ENCODE data around the gene PSG7. TPM values are rescaled to one million over a fixed set of nuclear protein-coding genes. Genes with fewer than 3 reads are reported as not detected.
"Not testable (repeated sequence)": the region's sequence is repeated elsewhere in the genome, so short reads cannot be mapped to it uniquely, and the experiment has no call there.

PSG7 gene
- total and polyA plus RNA-seq, 4 donors, result not detected

- H3K36me3 ChIP-seq (ENCODE audit: control insufficient read depth in 4 of 4, insufficient read depth in 4 of 4, low read length in 4 of 4), result no peaks in the 10 kb centered on the region
- TF ChIP-seq, protein P1, sequence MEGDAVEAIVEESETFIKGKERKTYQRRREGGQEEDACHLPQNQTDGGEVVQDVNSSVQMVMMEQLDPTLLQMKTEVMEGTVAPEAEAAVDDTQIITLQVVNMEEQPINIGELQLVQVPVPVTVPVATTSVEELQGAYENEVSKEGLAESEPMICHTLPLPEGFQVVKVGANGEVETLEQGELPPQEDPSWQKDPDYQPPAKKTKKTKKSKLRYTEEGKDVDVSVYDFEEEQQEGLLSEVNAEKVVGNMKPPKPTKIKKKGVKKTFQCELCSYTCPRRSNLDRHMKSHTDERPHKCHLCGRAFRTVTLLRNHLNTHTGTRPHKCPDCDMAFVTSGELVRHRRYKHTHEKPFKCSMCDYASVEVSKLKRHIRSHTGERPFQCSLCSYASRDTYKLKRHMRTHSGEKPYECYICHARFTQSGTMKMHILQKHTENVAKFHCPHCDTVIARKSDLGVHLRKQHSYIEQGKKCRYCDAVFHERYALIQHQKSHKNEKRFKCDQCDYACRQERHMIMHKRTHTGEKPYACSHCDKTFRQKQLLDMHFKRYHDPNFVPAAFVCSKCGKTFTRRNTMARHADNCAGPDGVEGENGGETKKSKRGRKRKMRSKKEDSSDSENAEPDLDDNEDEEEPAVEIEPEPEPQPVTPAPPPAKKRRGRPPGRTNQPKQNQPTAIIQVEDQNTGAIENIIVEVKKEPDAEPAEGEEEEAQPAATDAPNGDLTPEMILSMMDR (IDR thresholded peaks at IDR 0.05; ENCODE audit: control extremely low read depth, extremely low read depth), result no peak
- no peaks in the 10 kb centered on the region for H3K9me3 ChIP-seq (ENCODE audit: control insufficient read depth in 4 of 4, insufficient read depth in 3 of 4, low read length in 3 of 4)
- ATAC-seq (ENCODE audit: insufficient read depth, low FRiP score) (no peak), DNase-seq (no peak)
- no peak overlapping the region for H3K4me3 ChIP-seq
- H3K9ac ChIP-seq (ENCODE audit: insufficient read depth in 1 of 2, low read length in 2 of 2), result no peak overlapping the region
- H3K27me3 ChIP-seq (ENCODE audit: control insufficient read depth in 3 of 3, insufficient read depth in 3 of 3, low read length in 2 of 3), result no peaks in the 10 kb centered on the region
- no peak overlapping the region for H3K27ac ChIP-seq (ENCODE audit: low read depth in 1 of 2, low read length in 1 of 2)
- WGBS, 2 donors, result 91 to 94% methylated on average over 6 of the region's 6 CpGs
- H3K4me1 ChIP-seq (ENCODE audit: control insufficient read depth in 5 of 5, insufficient read depth in 5 of 5, low read length in 5 of 5), result no peaks in the 10 kb centered on the region
Observed at GRCh38 chr19:42961119-42961518, 24.1 kb upstream of the PSG7 start.

GRCh38 chr19:42952126-42952525, 15.1 kb upstream of the PSG7 start:
- not testable (repeated sequence) for H3K27me3 ChIP-seq (ENCODE audit: control insufficient read depth in 3 of 3, insufficient read depth in 3 of 3, low read length in 2 of 3); H3K36me3 ChIP-seq (ENCODE audit: control insufficient read depth in 4 of 4, insufficient read depth in 4 of 4, low read length in 4 of 4); H3K9me3 ChIP-seq (ENCODE audit: control insufficient read depth in 4 of 4, insufficient read depth in 3 of 4, low read length in 3 of 4); H3K27ac ChIP-seq (ENCODE audit: low read depth in 1 of 2, low read length in 1 of 2); ATAC-seq (ENCODE audit: insufficient read depth, low FRiP score); H3K4me3 ChIP-seq; H3K4me1 ChIP-seq (ENCODE audit: control insufficient read depth in 5 of 5, insufficient read depth in 5 of 5, low read length in 5 of 5); DNase-seq; H3K9ac ChIP-seq (ENCODE audit: insufficient read depth in 1 of 2, low read length in 2 of 2)
- WGBS, 2 donors, result 70 to 80% methylated on average over 4 of the region's 4 CpGs

- WGBS, 2 donors, result 75 to 83% methylated on average over 2 of the region's 2 CpGs
- not testable (repeated sequence) for H3K9me3 ChIP-seq (ENCODE audit: control insufficient read depth in 4 of 4, insufficient read depth in 3 of 4, low read length in 3 of 4); DNase-seq; ATAC-seq (ENCODE audit: insufficient read depth, low FRiP score); H3K9ac ChIP-seq (ENCODE audit: insufficient read depth in 1 of 2, low read length in 2 of 2); H3K27me3 ChIP-seq (ENCODE audit: control insufficient read depth in 3 of 3, insufficient read depth in 3 of 3, low read length in 2 of 3); H3K4me1 ChIP-seq (ENCODE audit: control insufficient read depth in 5 of 5, insufficient read depth in 5 of 5, low read length in 5 of 5); H3K36me3 ChIP-seq (ENCODE audit: control insufficient read depth in 4 of 4, insufficient read depth in 4 of 4, low read length in 4 of 4); H3K27ac ChIP-seq (ENCODE audit: low read depth in 1 of 2, low read length in 1 of 2); H3K4me3 ChIP-seq
Observed at GRCh38 chr19:42951476-42951875, 14.5 kb upstream of the PSG7 start.

- WGBS, 2 donors, result 34 to 39% methylated on average over 13 of the region's 13 CpGs
- no peaks in the 10 kb centered on the region for H3K4me1 ChIP-seq (ENCODE audit: control insufficient read depth in 5 of 5, insufficient read depth in 5 of 5, low read length in 5 of 5)
- no peak for DNase-seq
- no peak overlapping the region for H3K4me3 ChIP-seq
- H3K27ac ChIP-seq (ENCODE audit: low read depth in 1 of 2, low read length in 1 of 2), result no peak overlapping the region
- H3K36me3 ChIP-seq (ENCODE audit: control insufficient read depth in 4 of 4, insufficient read depth in 4 of 4, low read length in 4 of 4), result no peaks in the 10 kb centered on the region
- H3K9me3 ChIP-seq (ENCODE audit: control insufficient read depth in 4 of 4, insufficient read depth in 3 of 4, low read length in 3 of 4), result peaks cover 0 to 2% (median 0%) of the 10 kb centered on the region in 4 donors
- H3K9ac ChIP-seq (ENCODE audit: insufficient read depth in 1 of 2, low read length in 2 of 2), result no peak overlapping the region
- no peak for ATAC-seq (ENCODE audit: insufficient read depth, low FRiP score)
- no peaks in the 10 kb centered on the region for H3K27me3 ChIP-seq (ENCODE audit: control insufficient read depth in 3 of 3, insufficient read depth in 3 of 3, low read length in 2 of 3)
- TF ChIP-seq, protein P1 (IDR thresholded peaks at IDR 0.05; ENCODE audit: control extremely low read depth, extremely low read depth), result no peak
Observed at GRCh38 chr19:42942187-42942789, 5.3 kb upstream of the PSG7 start.

GRCh38 chr19:42934726-42935125, 2.3 kb downstream of the PSG7 start:
- H3K9me3 ChIP-seq (ENCODE audit: control insufficient read depth in 4 of 4, insufficient read depth in 3 of 4, low read length in 3 of 4); H3K9ac ChIP-seq (ENCODE audit: insufficient read depth in 1 of 2, low read length in 2 of 2); ATAC-seq (ENCODE audit: insufficient read depth, low FRiP score); DNase-seq; H3K4me3 ChIP-seq; H3K27me3 ChIP-seq (ENCODE audit: control insufficient read depth in 3 of 3, insufficient read depth in 3 of 3, low read length in 2 of 3); H3K4me1 ChIP-seq (ENCODE audit: control insufficient read depth in 5 of 5, insufficient read depth in 5 of 5, low read length in 5 of 5); H3K36me3 ChIP-seq (ENCODE audit: control insufficient read depth in 4 of 4, insufficient read depth in 4 of 4, low read length in 4 of 4); H3K27ac ChIP-seq (ENCODE audit: low read depth in 1 of 2, low read length in 1 of 2): not testable (repeated sequence)

DNA sequence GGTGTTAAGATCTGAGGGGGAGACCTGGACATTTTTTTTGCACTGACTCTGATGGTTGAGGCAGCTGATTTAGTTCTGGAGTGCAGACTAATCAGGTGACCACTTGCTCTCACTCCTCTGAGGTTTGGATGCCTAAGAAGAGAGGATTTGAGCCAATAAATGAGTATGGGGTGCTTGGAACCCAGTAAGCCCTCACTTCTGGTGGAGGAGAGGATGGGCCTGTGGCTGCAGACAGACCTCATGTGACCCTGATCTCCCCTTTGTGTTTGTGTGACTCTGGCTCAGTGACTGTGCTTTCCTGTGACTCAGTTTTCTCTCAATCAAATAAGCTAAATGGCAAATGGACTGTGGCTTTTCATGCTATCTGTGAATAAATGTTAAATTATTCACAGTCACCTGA, 2.8 kb downstream of the PSG7 start:
- H3K36me3 ChIP-seq (ENCODE audit: control insufficient read depth in 4 of 4, insufficient read depth in 4 of 4, low read length in 4 of 4); H3K9me3 ChIP-seq (ENCODE audit: control insufficient read depth in 4 of 4, insufficient read depth in 3 of 4, low read length in 3 of 4); H3K4me1 ChIP-seq (ENCODE audit: control insufficient read depth in 5 of 5, insufficient read depth in 5 of 5, low read length in 5 of 5); ATAC-seq (ENCODE audit: insufficient read depth, low FRiP score); DNase-seq; H3K4me3 ChIP-seq; H3K9ac ChIP-seq (ENCODE audit: insufficient read depth in 1 of 2, low read length in 2 of 2); H3K27ac ChIP-seq (ENCODE audit: low read depth in 1 of 2, low read length in 1 of 2); H3K27me3 ChIP-seq (ENCODE audit: control insufficient read depth in 3 of 3, insufficient read depth in 3 of 3, low read length in 2 of 3): not testable (repeated sequence)

GRCh38 chr19:42933412-42933811, 3.6 kb downstream of the PSG7 start:
- ATAC-seq (ENCODE audit: insufficient read depth, low FRiP score); H3K9ac ChIP-seq (ENCODE audit: insufficient read depth in 1 of 2, low read length in 2 of 2); H3K27me3 ChIP-seq (ENCODE audit: control insufficient read depth in 3 of 3, insufficient read depth in 3 of 3, low read length in 2 of 3); H3K4me1 ChIP-seq (ENCODE audit: control insufficient read depth in 5 of 5, insufficient read depth in 5 of 5, low read length in 5 of 5); H3K36me3 ChIP-seq (ENCODE audit: control insufficient read depth in 4 of 4, insufficient read depth in 4 of 4, low read length in 4 of 4); H3K27ac ChIP-seq (ENCODE audit: low read depth in 1 of 2, low read length in 1 of 2); H3K4me3 ChIP-seq; DNase-seq; H3K9me3 ChIP-seq (ENCODE audit: control insufficient read depth in 4 of 4, insufficient read depth in 3 of 4, low read length in 3 of 4): not testable (repeated sequence)
- 76 to 84% methylated on average over 3 of the region's 3 CpGs for WGBS, 2 donors

All from lung (tissue), 12 donors.